HCT116 (cell line): ENCODE results near the gene IGSF9. TPM values are rescaled to one million over a fixed set of nuclear protein-coding genes. Genes with fewer than 3 reads are reported as not detected.

Experiments
- ATAC-seq: fragments of 200-7000 bp; cut with Tn5 transposase; 2 replicates; pipeline ENCODE4 v1.9.1; 2020; ENCODE audit warnings: mild to moderate bottlenecking, moderate library complexity
- BruUV-seq: library from RNA; stranded (reverse); fragments of 400-500 nt; replicated peaks from 2 replicates; lab custom pipeline; 2021; lab: Mats Ljungman, UMichigan
- CTCF ChIA-PET: fragments of 300-600 bp; sonication (Branson Sonifier 250); formaldehyde crosslinking; loops from one replicate; lab custom pipeline; 2021; ENCODE audit warnings: antibody characterized with exemption; lab: Charles Lee
- POLR2A ChIA-PET: fragments of 300-600, 350-600 bp; sonication (Branson Sonifier 250); formaldehyde crosslinking; loops from one replicate; lab custom pipeline; 2021; ENCODE audit warnings: antibody characterized with exemption; lab: Charles Lee
- RAD21 ChIA-PET, 2 experiments: fragments of 300-600 bp; sonication (Branson Sonifier 250); formaldehyde crosslinking; loops; one replicate each; lab custom pipeline; 2023; ENCODE audit warnings: low total read pairs in 2 of 2; ENCODE audit not compliant: uncharacterized antibody in 2 of 2, unreplicated experiment in 2 of 2, low non-redundant PET in 1 of 2; lab: Charles Lee
- DNase-seq: peaks from one replicate; pipeline ENCODE4 v3.0.0-alpha.2; 2010; ENCODE audit warnings: low read depth, low spot score
- H2AFZ ChIP-seq: fragments of 200-600 bp; shearing (Covaris generic), sonication (generic); 2 replicates; pipeline ENCODE4 v1.6.1; 2017; ENCODE audit warnings: low read depth, mixed run types, mixed read lengths, antibody characterized with exemption, low read length; ENCODE audit not compliant: poor library complexity, severe bottlenecking
- H3K27ac ChIP-seq: 2 replicates; pipeline ENCODE4 v1.5.1; 2012; ENCODE audit warnings: low read depth, low read length
- H3K27me3 ChIP-seq: fragments of 200-600 bp; sonication (generic); 2 replicates; pipeline ENCODE4 v1.6.1; 2016; ENCODE audit warnings: mixed run types, low read length, mixed read lengths; ENCODE audit not compliant: insufficient read depth
- H3K36me3 ChIP-seq, 2 experiments: fragments of 200-500 bp in 1 of 2; fragments of 200-600 bp in 1 of 2; sonication (Bioruptor generic) in 1 of 2; sonication (generic) in 1 of 2; 2 replicates each; pipeline versions ENCODE4 v1.5.1 to v1.6.1; 2014 to 2016; ENCODE audit warnings: low read length in 2 of 2, inconsistent platforms in 1 of 2, mixed read lengths in 1 of 2, mixed run types in 1 of 2; ENCODE audit not compliant: insufficient read depth in 2 of 2, control insufficient read depth in 1 of 2
- H3K4me1 ChIP-seq, 2 experiments: fragments of 200-600 bp in 1 of 2; sonication (generic) in 1 of 2; 2 replicates each; pipeline versions ENCODE4 v1.5.1 to v1.6.1; 2012 to 2017; ENCODE audit warnings: low read length in 2 of 2, inconsistent platforms in 1 of 2, mild to moderate bottlenecking in 1 of 2, mixed read lengths in 1 of 2, mixed run types in 1 of 2, moderate library complexity in 1 of 2; ENCODE audit not compliant: insufficient read depth in 2 of 2, control insufficient read depth in 1 of 2
- H3K4me2 ChIP-seq: fragments of 200-600 bp; sonication (generic); 2 replicates; pipeline ENCODE4 v1.6.1; 2017; ENCODE audit warnings: mixed run types, low read length, mixed read lengths
- H3K4me3 ChIP-seq, 2 experiments: fragments of 200-600 bp in 1 of 2; sonication (generic) in 1 of 2; replicated peaks in 1 of 2; 2 replicates each; pipeline ENCODE4 v1.5.1; 2011 to 2016; ENCODE audit warnings: low read length in 2 of 2, control low read depth in 1 of 2, low read depth in 1 of 2, mild to moderate bottlenecking in 1 of 2, mixed read lengths in 1 of 2, mixed run types in 1 of 2
- H3K79me2 ChIP-seq: fragments of 200-600 bp; sonication (generic); 2 replicates; pipeline ENCODE4 v1.6.1; 2017; ENCODE audit warnings: mild to moderate bottlenecking, mixed run types, low read length, moderate library complexity, mixed read lengths; ENCODE audit not compliant: insufficient read depth
- H3K9ac ChIP-seq: fragments of 200-600 bp; sonication (generic); 2 replicates; pipeline ENCODE4 v1.6.1; 2016; ENCODE audit warnings: low read length, mixed read lengths
- H3K9me2 ChIP-seq: fragments of 200-600 bp; sonication (generic), shearing (Covaris generic); 2 replicates; pipeline ENCODE4 v1.6.1; 2017; ENCODE audit warnings: mixed run types, mild to moderate bottlenecking, moderate library complexity; ENCODE audit not compliant: insufficient read depth
- H3K9me3 ChIP-seq, 2 experiments: fragments of 200-500 bp in 1 of 2; fragments of 200-600 bp in 1 of 2; sonication (Bioruptor generic) in 1 of 2; sonication (generic) in 1 of 2; 2 replicates each; pipeline ENCODE4 v1.6.1; 2014 to 2017; ENCODE audit warnings: low read length in 2 of 2, mixed read lengths in 2 of 2, inconsistent platforms in 1 of 2, low read depth in 1 of 2, mild to moderate bottlenecking in 1 of 2, mixed run types in 1 of 2, moderate library complexity in 1 of 2; ENCODE audit not compliant: control insufficient read depth in 1 of 2, insufficient read depth in 1 of 2
- H4K20me1 ChIP-seq: fragments of 200-600 bp; sonication (generic), shearing (Covaris generic); 2 replicates; pipeline ENCODE4 v1.6.1; 2017; ENCODE audit warnings: mixed run types, mild to moderate bottlenecking, moderate library complexity; ENCODE audit not compliant: insufficient read depth
- EGR1 ChIP-seq: IDR thresholded peaks from 2 replicates; pipeline ENCODE4 v1.6.1; 2012; ENCODE audit warnings: low read depth
- ELF1 ChIP-seq: IDR thresholded peaks from 2 replicates; pipeline ENCODE4 v1.6.1; 2012; ENCODE audit warnings: low read depth, borderline replicate concordance
- EZH2 ChIP-seq: fragments of 200-600 bp; sonication (generic); IDR thresholded peaks from 2 replicates; pipeline ENCODE4 v1.6.1; 2017; ENCODE audit warnings: antibody characterized with exemption, mixed run types
- POLR2AphosphoS5 ChIP-seq: IDR thresholded peaks from 2 replicates; pipeline ENCODE4 v1.6.1; 2011; ENCODE audit warnings: mild to moderate bottlenecking, low read depth, low read length, moderate library complexity
- REST ChIP-seq: IDR thresholded peaks from 2 replicates; pipeline ENCODE4 v1.6.1; 2012; ENCODE audit warnings: low read depth
- SIN3A ChIP-seq: IDR thresholded peaks from 2 replicates; pipeline ENCODE4 v1.6.1; 2012; ENCODE audit warnings: low read depth
- intact Hi-C: fragments of 100-400 bp; cut with micrococcal nuclease; formaldehyde crosslinking; loops from 2 replicates; pipeline ENCODE4 v1.10.0; 2022
- total RNA-seq: library from RNA; stranded (reverse); gene quantifications from one replicate; pipeline ENCODE4 v1.2.1, GENCODE V29; 2021; ENCODE audit not compliant: unreplicated experiment
- TF ChIP-seq, protein P1 (sequence below): IDR thresholded peaks from 2 replicates; pipeline ENCODE4 v1.6.1; 2012

Gene IGSF9
- total RNA-seq, 1 experiment from 2014 or later = 10.3 TPM

- no peak for ATAC-seq
- Histone ChIP-seq H3K79me2 (no peaks in the 10 kb centered on the region), H3K4me3 (no peak overlapping the region), H3K4me1 (peaks cover 6 to 24% of the 10 kb centered on the region in 2 experiments; a peak in 3 of 4 replicates), H3K27ac (no peak overlapping the region), H3K9ac (no peak overlapping the region), H3K36me3 (no peaks in the 10 kb centered on the region), H4K20me1 (no peaks in the 10 kb centered on the region), H3K27me3 (no peaks in the 10 kb centered on the region), H3K4me2 (no peak overlapping the region), H3K9me2 (no peaks in the 10 kb centered on the region), H2AFZ (no peak overlapping the region), H3K9me3 (no peaks in the 10 kb centered on the region; a peak in 1 of 4 replicates)
- CTCF ChIA-PET = interaction anchor here (1.8 kb wide), 1 partner anchor 46 kb away, joined by 5 read pairs; no protein-coding TSS in a partner anchor
- RAD21 ChIA-PET = no interaction called here
- POLR2A ChIA-PET = no interaction called here
- no TSS peak for BruUV-seq
- TF ChIP-seq POLR2AphosphoS5 = no peak
- no peak for TF ChIP-seq EZH2
- TF ChIP-seq SIN3A = no peak
- TF ChIP-seq, protein P1, sequence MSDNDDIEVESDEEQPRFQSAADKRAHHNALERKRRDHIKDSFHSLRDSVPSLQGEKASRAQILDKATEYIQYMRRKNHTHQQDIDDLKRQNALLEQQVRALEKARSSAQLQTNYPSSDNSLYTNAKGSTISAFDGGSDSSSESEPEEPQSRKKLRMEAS = no peak
- TF ChIP-seq ELF1 = no peak
- no peak for TF ChIP-seq REST
- TF ChIP-seq EGR1 = no peak
- DNase-seq = no peak
- intact Hi-C loops = no loop called here
Observed at GRCh38 chr1:159961636-159962035, 16.2 kb upstream of the IGSF9 start.
